NOMO-1 treated with DMSO at 0.1 percent for 48 hours (cell line): ENCODE results near the gene TM2D3.

Source experiments
- DNase-seq: peaks from one replicate; lab custom pipeline; 2025; ENCODE audit not compliant: unreplicated experiment; lab: John Stamatoyannopoulos, UW

Gene TM2D3

DNA sequence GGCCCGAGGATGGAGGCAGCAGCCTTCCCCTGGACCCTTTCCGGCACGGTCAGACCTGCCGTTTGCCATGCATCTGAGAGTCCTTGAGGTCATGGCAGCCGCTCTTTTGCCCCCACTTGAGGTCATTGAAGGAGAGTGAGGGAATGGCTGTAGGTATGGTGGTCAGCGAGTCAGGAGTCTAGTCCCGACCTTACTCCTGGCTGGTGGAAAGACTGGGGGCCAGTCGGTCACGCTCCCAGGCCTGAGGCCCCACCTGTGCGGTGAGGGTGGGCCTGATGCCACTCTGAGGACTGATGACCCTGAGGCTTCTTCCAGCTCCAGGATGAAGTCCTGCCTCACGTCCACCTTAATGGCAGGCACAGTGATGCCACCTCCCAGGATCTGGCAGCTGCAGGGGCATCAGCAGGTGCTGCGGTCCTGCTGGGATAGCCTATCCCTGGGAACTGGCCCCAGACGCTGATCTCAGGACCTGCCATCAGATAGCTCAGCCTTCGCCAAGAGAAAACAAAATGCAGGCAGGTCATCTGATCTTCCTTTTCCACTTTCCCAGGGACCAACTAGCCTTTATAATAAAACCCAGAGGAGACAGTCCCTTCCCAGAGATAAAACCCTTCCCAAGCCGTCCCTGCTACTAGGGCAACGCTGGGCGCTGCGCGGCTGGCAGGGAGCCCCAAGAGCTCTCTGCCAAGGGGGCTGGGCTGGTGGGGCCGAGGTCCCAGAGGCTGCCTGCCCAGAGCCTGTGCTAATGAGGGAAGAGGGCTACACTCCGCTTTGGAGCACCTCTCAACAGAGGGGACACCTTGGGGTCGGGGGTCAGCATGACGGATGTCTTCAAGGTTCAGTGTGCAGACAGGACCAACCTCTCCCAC, 42.2 kb downstream of the TM2D3 start:
- no peak for DNase-seq

GRCh38 chr15:101608201-101608600, 44.0 kb downstream of the TM2D3 start:
- no peak for DNase-seq

DNA sequence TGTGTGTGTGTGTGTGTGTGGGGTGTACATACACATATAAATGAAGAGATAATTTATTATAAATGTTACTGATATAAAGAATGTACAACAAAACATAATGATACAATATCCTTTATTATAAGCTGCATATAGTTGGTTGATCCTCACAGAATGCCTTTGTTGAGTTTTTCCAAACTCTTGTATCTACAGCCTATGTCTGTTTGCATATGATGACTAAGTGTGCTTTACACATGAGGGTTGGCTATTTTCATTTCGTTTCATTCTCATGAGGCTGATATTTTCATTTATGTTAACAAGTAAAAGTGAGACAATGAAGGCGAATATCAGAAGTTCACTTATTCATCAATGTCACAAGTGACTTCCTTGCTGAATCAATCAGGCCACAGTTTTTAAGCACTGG, 45.1 kb downstream of the TM2D3 start:
- DNase-seq: no peak

DNA sequence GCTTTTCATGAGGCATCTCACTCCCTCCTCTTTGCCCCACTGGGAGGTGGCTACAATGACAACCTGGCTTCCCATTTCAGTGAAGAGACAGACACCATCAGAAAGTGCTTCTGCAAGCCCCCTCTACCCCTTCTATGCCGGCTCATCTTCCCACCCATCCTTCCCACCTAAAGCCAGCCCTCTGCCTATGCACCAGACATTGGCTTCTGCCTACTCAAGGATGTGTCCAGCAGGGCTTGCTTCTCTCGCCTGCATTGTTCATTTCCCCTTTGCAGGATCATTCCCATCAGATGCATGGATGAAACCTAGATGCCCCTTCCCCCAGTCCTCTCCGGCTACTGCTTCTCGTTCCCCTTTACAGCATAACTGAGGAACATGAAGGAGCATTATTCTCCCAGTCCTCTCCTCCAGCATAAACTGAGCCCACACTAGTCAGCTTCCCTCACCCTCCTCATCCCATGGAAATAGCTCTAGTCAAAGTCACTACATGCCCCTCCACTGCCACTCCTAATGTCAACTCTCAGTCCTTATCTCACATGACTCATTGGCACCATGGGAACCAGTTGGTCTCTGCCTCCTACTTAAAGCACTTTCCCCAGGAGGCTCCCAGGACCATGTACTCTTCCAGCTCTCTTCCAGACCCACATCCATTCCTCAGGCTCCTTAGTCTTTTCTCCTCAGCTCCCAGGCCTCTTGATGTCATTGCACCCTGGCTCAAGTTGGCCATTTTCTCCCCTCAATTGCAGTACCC, 47.9 kb downstream of the TM2D3 start:
- DNase-seq: no peak

GRCh38 chr15:101602801-101603200, 49.4 kb downstream of the TM2D3 start:
- DNase-seq: no peak

GRCh38 chr15:101600035-101600434, 52.1 kb downstream of the TM2D3 start:
- DNase-seq: no peak

- no peak for DNase-seq
These were observed 53.1 kb downstream of the TM2D3 start for GRCh38 chr15:101599091-101599490.

DNA sequence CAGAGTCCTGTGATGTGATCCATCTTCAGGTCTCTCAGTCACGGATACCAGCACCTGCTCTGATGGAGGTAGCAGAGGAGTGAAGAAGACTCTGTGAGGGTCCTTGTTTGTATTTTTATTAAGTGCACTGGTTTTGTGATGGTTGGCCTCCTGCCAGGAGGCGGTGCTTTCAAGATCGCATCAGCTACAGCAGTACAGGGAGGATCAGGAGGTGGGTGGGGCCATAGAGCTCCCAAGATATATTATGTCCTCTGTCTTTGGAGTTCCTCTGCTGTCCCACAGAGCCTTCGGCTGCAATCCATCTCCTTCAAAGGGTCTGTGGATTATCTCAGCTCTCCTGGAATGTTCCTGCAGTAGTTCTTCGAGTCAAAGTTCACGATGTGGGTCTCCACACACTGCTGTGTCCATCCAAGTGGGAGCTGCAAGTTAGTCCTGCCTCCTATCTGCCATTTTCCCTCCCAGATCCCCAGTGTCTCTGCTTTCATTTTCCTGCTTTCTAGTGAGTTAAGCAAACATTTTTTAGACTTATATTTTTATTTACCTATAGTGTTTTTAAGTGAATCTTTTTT, 54.7 kb downstream of the TM2D3 start:
- DNase-seq: no peak

GRCh38 chr15:101596633-101597032, 55.5 kb downstream of the TM2D3 start:
- DNase-seq: no peak
